Measurements from ENCODE around the gene GRAMD2B. TPM values are rescaled to one million over a fixed set of nuclear protein-coding genes. Genes with fewer than 3 reads are reported as not detected.
"Not testable (repeated sequence)": the region's sequence is repeated elsewhere in the genome, so short reads cannot be mapped to it uniquely, and the experiment has no call there.

Gene GRAMD2B
- total RNA-seq, 1 experiment from 2014 or later = 6.7 TPM

- Histone ChIP-seq H4K5ac (ENCODE audit: insufficient read length, low read depth, low read length) (no peak overlapping the region), H2BK5ac (ENCODE audit: insufficient read length, low read length) (no peak overlapping the region), H3K79me1 (ENCODE audit: insufficient read depth, low read depth, low read length, poor library complexity, severe bottlenecking) (no peaks in the 10 kb centered on the region), H3K23me2 (ENCODE audit: insufficient read length, low read depth, low read length, poor library complexity, severe bottlenecking) (no peaks in the 10 kb centered on the region), H4K91ac (ENCODE audit: insufficient read length, low read depth, low read length) (no peak overlapping the region), H4K20me1 (ENCODE audit: control insufficient read depth, insufficient read depth, insufficient read length) (no peaks in the 10 kb centered on the region), H2BK15ac (ENCODE audit: low read depth, low read length) (no peak overlapping the region), H2BK20ac (ENCODE audit: low read depth, low read length, poor library complexity, severe bottlenecking) (no peak overlapping the region), H3K23ac (ENCODE audit: insufficient read length, low read depth, low read length) (no peak overlapping the region), H3K14ac (ENCODE audit: insufficient read depth, low read length) (no peak overlapping the region), H3K18ac (ENCODE audit: insufficient read length, low read depth, low read length) (no peak overlapping the region), H3T11ph (ENCODE audit: low read length) (no peak overlapping the region), H2BK120ac (ENCODE audit: low read depth, low read length, poor library complexity, severe bottlenecking) (no peak overlapping the region), H2AFZ (ENCODE audit: low read length) (no peak overlapping the region), H3K27ac (ENCODE audit: insufficient read length, low read depth, low read length) (no peak overlapping the region), H4K8ac (replicated peaks; ENCODE audit: insufficient read length, low read depth, low read length) (no peak overlapping the region), H3K4ac (ENCODE audit: low read depth, low read length) (no peak overlapping the region), H3K9ac (ENCODE audit: extremely low read depth, insufficient read length, low read length) (no peak overlapping the region), H3K56ac (ENCODE audit: insufficient read length, low read depth, low read length) (no peak overlapping the region), H3K4me2 (ENCODE audit: insufficient read depth, insufficient read length, low read length) (no peak overlapping the region), H2BK12ac (ENCODE audit: insufficient read length, low read depth, low read length) (no peak overlapping the region), H2AK5ac (ENCODE audit: insufficient read length, low read length) (no peak overlapping the region), H3K27me3 (ENCODE audit: insufficient read depth, low read length) (no peaks in the 10 kb centered on the region), H3K9me3 (ENCODE audit: control insufficient read depth, low read depth, low read length) (no peaks in the 10 kb centered on the region), H3K4me1 (ENCODE audit: insufficient read depth, low read length) (no peaks in the 10 kb centered on the region), H3K79me2 (ENCODE audit: insufficient read depth, low read length) (no peaks in the 10 kb centered on the region)
- Mint-ChIP-seq H3K9me3 (no peaks in the 10 kb centered on the region), H3K4me1 (peaks cover 7 to 8% of the 10 kb centered on the region in 2 experiments), H3K36me3 (ENCODE audit: insufficient read depth in 1 of 3, low read depth in 3 of 3) (peaks cover 0 to 19% (median 14%) of the 10 kb centered on the region in 3 experiments; a peak in 4 of 7 replicates), H3K4me3 (no peak overlapping the region), H3K27ac (no peak overlapping the region), H3K27me3 (ENCODE audit: low read depth) (no peaks in the 10 kb centered on the region)
- TF ChIP-seq CTCF (conservative IDR thresholded peaks at IDR 0.05) = no peak
- no CpG with 5 or more reads among the region's 3 CpGs for WGBS (ENCODE audit: extremely low coverage, insufficient read length, low lambda C conversion rate)
- no peak for DNase-seq
These were observed 15.7 kb downstream of the GRAMD2B start for GRCh38 chr5:126438868-126439267.

- H2AFZ ChIP-seq (ENCODE audit: low read length); H4K91ac ChIP-seq (ENCODE audit: insufficient read length, low read depth, low read length); H3K27ac Mint-ChIP-seq; DNase-seq; H3K27me3 ChIP-seq (ENCODE audit: insufficient read depth, low read length); H3K9me3 Mint-ChIP-seq; H4K20me1 ChIP-seq (ENCODE audit: control insufficient read depth, insufficient read depth, insufficient read length); H3K18ac ChIP-seq (ENCODE audit: insufficient read length, low read depth, low read length); H3K4ac ChIP-seq (ENCODE audit: low read depth, low read length); H3K27ac ChIP-seq (ENCODE audit: insufficient read length, low read depth, low read length); H3K4me1 Mint-ChIP-seq; H2BK5ac ChIP-seq (ENCODE audit: insufficient read length, low read length); H3K56ac ChIP-seq (ENCODE audit: insufficient read length, low read depth, low read length); H3K79me2 ChIP-seq (ENCODE audit: insufficient read depth, low read length); H2BK120ac ChIP-seq (ENCODE audit: low read depth, low read length, poor library complexity, severe bottlenecking); H3K4me3 Mint-ChIP-seq; H3T11ph ChIP-seq (ENCODE audit: low read length); H3K23ac ChIP-seq (ENCODE audit: insufficient read length, low read depth, low read length); H3K14ac ChIP-seq (ENCODE audit: insufficient read depth, low read length); H4K8ac ChIP-seq (replicated peaks; ENCODE audit: insufficient read length, low read depth, low read length); H3K4me2 ChIP-seq (ENCODE audit: insufficient read depth, insufficient read length, low read length); H3K4me1 ChIP-seq (ENCODE audit: insufficient read depth, low read length); H3K79me1 ChIP-seq (ENCODE audit: insufficient read depth, low read depth, low read length, poor library complexity, severe bottlenecking); H2BK15ac ChIP-seq (ENCODE audit: low read depth, low read length); H4K5ac ChIP-seq (ENCODE audit: insufficient read length, low read depth, low read length); H2AK5ac ChIP-seq (ENCODE audit: insufficient read length, low read length); H3K27me3 Mint-ChIP-seq (ENCODE audit: low read depth); H3K23me2 ChIP-seq (ENCODE audit: insufficient read length, low read depth, low read length, poor library complexity, severe bottlenecking); H2BK12ac ChIP-seq (ENCODE audit: insufficient read length, low read depth, low read length); H3K9ac ChIP-seq (ENCODE audit: extremely low read depth, insufficient read length, low read length); H3K9me3 ChIP-seq (ENCODE audit: control insufficient read depth, low read depth, low read length); H2BK20ac ChIP-seq (ENCODE audit: low read depth, low read length, poor library complexity, severe bottlenecking): not testable (repeated sequence)
- whole genome bisulfite sequencing (ENCODE audit: extremely low coverage, insufficient read length, low lambda C conversion rate) = no CpG with 5 or more reads among the region's 6 CpGs
- peaks cover 2 to 22% (median 19%) of the 10 kb centered on the region in 3 experiments; a peak in 4 of 7 replicates for H3K36me3 Mint-ChIP-seq (ENCODE audit: insufficient read depth in 1 of 3, low read depth in 3 of 3)
These were observed 16.5 kb downstream of the GRAMD2B start for GRCh38 chr5:126439724-126440123.
